Fibroblast of lung (primary cell): ENCODE measurements around the gene ZCCHC17. TPM values are rescaled to one million over a fixed set of nuclear protein-coding genes. Genes with fewer than 3 reads are reported as not detected.
A peak's percentile ranks its signal among the peaks of the same experiment; 100 is the strongest.

ENCODE experiments used
- DNase-seq, 2 donors: peaks; one replicate each; pipeline versions ENCODE4 v3.0.0 to v3.0.0-alpha.2; 2010; ENCODE audit warnings: low read depth in 2 of 2
- H2AFZ ChIP-seq: 2 replicates; pipeline ENCODE4 v1.5.1; 2012; ENCODE audit warnings: low read length, control low read depth, inconsistent platforms
- H3K27ac ChIP-seq: 2 replicates; pipeline ENCODE4 v1.5.1; 2011; ENCODE audit warnings: low read length, control low read depth; ENCODE audit not compliant: insufficient read depth
- H3K27me3 ChIP-seq: 2 replicates; pipeline ENCODE4 v1.5.1; 2011; ENCODE audit warnings: mild to moderate bottlenecking, low read length; ENCODE audit not compliant: control insufficient read depth, insufficient read depth
- H3K36me3 ChIP-seq: 2 replicates; pipeline ENCODE4 v1.5.1; 2011; ENCODE audit warnings: low read length; ENCODE audit not compliant: control insufficient read depth, insufficient read depth
- H3K4me1 ChIP-seq: 2 replicates; pipeline ENCODE4 v1.5.1; 2011; ENCODE audit warnings: low read length; ENCODE audit not compliant: control insufficient read depth, insufficient read depth; ENCODE audit errors: extremely low read depth
- H3K4me2 ChIP-seq: 2 replicates; pipeline ENCODE4 v1.5.1; 2011; ENCODE audit warnings: low read length, control low read depth; ENCODE audit not compliant: insufficient read depth; ENCODE audit errors: extremely low read depth
- H3K4me3 ChIP-seq, 4 experiments: fragments of 200-600 bp in 1 of 4; sonication (generic) in 1 of 4; replicated peaks in 1 of 4; 2 replicates each; pipeline ENCODE4 v1.5.1; 2011 to 2016; ENCODE audit warnings: low read length in 4 of 4, low read depth in 3 of 4, mild to moderate bottlenecking in 3 of 4, control low read depth in 2 of 4, inconsistent platforms in 1 of 4, mixed read lengths in 1 of 4; ENCODE audit not compliant: insufficient read depth in 1 of 4; ENCODE audit errors: control extremely low read depth in 1 of 4
- H3K79me2 ChIP-seq: 2 replicates; pipeline ENCODE4 v1.5.1; 2012; ENCODE audit warnings: mild to moderate bottlenecking, low read length, inconsistent platforms; ENCODE audit not compliant: control insufficient read depth, insufficient read depth
- H3K9ac ChIP-seq: 2 replicates; pipeline ENCODE4 v1.5.1; 2011; ENCODE audit warnings: mild to moderate bottlenecking, low read length, control low read depth; ENCODE audit not compliant: insufficient read depth
- H3K9me3 ChIP-seq: 2 replicates; pipeline ENCODE4 v1.5.1; 2012; ENCODE audit warnings: low read depth, low read length; ENCODE audit not compliant: control insufficient read depth, insufficient read depth
- H4K20me1 ChIP-seq: 2 replicates; pipeline ENCODE4 v1.5.1; 2011; ENCODE audit warnings: low read length; ENCODE audit not compliant: control insufficient read depth, insufficient read depth; ENCODE audit errors: extremely low read depth
- EZH2 ChIP-seq: IDR thresholded peaks from 2 replicates; pipeline ENCODE4 v1.5.1; 2012; ENCODE audit warnings: low read length, control low read depth, mild to moderate bottlenecking; ENCODE audit errors: missing control alignments
- polyA plus RNA-seq, 2 donors: library from polyadenylated mRNA; depleted of rRNA in 1 of 2; stranded (reverse) in 1 of 2; unstranded in 1 of 2; fragments of >200 nt; gene quantifications; 2 replicates each; pipeline ENCODE4 v1.2.1, GENCODE V29; 2011 to 2012; ENCODE audit warnings: missing spikeins in 1 of 2
- total RNA-seq: library from RNA; depleted of rRNA; stranded (reverse); fragments of >200 nt; gene quantifications from 2 replicates; pipeline ENCODE4 v1.2.1, GENCODE V29; 2014
- TF ChIP-seq, protein P1 (sequence below), 2 donors: IDR thresholded peaks in 1 of 2; conservative IDR thresholded peaks in 1 of 2; 1 replicate in 1 of 2; 2 replicates in 1 of 2; pipeline ENCODE4 v1.5.1; 2011 to 2012; ENCODE audit warnings: low read length in 2 of 2, control low read depth in 1 of 2, inconsistent platforms in 1 of 2, low read depth in 1 of 2, mild to moderate bottlenecking in 1 of 2

ZCCHC17 gene
- total and polyA plus RNA-seq, 2 donors (not counting 1 experiment from before 2014, with no cell fraction given) = 34.0 to 62.3 TPM

DNA sequence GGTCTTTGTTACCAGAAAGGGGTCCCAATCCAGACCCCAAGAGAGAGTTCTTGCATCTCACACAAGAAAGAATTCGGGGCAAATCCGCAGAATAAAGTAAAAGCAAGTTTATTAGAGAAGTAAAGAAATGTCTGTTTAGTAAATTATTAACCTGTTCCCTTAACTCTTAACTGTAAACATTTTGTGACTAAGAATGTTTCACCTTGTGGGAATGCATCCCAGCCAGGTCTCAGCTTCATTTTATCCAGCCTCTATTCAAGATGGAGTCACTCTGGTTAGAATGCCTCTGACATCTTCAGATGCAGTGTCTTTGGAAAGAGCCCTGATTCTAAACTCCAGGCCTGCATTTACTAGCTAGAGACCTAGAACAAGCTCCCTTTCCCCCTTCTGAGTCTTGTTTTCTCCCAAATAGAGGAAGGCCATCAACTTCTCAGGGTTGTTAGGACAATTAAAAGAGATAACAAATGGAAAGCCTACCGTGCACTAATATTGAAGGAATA lies 80.6 kb downstream of the ZCCHC17 start:
- no peaks in the 10 kb centered on the region for H3K9me3 ChIP-seq
- peaks cover 43% of the 10 kb centered on the region for H3K4me1 ChIP-seq
- H2AFZ ChIP-seq = no peak overlapping the region
- no peak overlapping the region for H3K4me3 ChIP-seq
- H3K27ac ChIP-seq = peak overlapping the region; percentile 47
- H3K4me2 ChIP-seq = no peak overlapping the region
- no peak for TF ChIP-seq EZH2
- TF ChIP-seq, protein P1, sequence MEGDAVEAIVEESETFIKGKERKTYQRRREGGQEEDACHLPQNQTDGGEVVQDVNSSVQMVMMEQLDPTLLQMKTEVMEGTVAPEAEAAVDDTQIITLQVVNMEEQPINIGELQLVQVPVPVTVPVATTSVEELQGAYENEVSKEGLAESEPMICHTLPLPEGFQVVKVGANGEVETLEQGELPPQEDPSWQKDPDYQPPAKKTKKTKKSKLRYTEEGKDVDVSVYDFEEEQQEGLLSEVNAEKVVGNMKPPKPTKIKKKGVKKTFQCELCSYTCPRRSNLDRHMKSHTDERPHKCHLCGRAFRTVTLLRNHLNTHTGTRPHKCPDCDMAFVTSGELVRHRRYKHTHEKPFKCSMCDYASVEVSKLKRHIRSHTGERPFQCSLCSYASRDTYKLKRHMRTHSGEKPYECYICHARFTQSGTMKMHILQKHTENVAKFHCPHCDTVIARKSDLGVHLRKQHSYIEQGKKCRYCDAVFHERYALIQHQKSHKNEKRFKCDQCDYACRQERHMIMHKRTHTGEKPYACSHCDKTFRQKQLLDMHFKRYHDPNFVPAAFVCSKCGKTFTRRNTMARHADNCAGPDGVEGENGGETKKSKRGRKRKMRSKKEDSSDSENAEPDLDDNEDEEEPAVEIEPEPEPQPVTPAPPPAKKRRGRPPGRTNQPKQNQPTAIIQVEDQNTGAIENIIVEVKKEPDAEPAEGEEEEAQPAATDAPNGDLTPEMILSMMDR (conservative IDR thresholded peaks at IDR 0.05 in 1 of 2, IDR thresholded peaks at IDR 0.05 in 1 of 2; ENCODE audit: low read depth in 1 of 2, low read length in 2 of 2) = no peak
- no peaks in the 10 kb centered on the region for H4K20me1 ChIP-seq
- no peaks in the 10 kb centered on the region for H3K27me3 ChIP-seq
- H3K36me3 ChIP-seq = no peaks in the 10 kb centered on the region
- H3K79me2 ChIP-seq = no peaks in the 10 kb centered on the region
- H3K9ac ChIP-seq = no peak overlapping the region
- no peak for DNase-seq

DNA sequence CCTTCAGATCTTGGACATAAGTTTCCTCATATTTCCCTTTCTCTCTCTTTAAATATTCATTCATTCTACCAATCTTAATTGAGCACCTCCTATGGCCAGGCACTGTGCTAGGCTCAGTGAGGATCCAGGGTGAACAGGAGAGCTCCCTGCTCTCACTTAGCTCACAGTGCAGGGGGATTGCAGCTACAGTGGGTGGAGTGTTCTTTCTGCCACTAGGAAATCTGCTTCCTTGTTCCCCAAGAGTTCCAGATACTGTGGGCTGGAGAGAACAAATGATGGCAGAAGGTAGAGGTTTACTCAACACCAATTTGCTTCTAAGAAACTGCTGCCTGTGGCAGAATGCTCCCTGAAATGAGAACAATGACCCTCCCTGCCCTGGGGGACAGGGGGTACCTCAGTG lies 81.2 kb downstream of the ZCCHC17 start:
- no peak for DNase-seq
- Histone ChIP-seq H3K36me3 (no peaks in the 10 kb centered on the region), H3K4me3 (no peak overlapping the region), H3K4me1 (peaks cover 38% of the 10 kb centered on the region), H3K9me3 (no peaks in the 10 kb centered on the region), H3K79me2 (no peaks in the 10 kb centered on the region), H3K4me2 (no peak overlapping the region), H3K27me3 (no peaks in the 10 kb centered on the region), H3K27ac (no peak overlapping the region), H2AFZ (no peak overlapping the region), H4K20me1 (no peaks in the 10 kb centered on the region), H3K9ac (no peak overlapping the region)
- TF ChIP-seq, protein P1 (conservative IDR thresholded peaks at IDR 0.05 in 1 of 2, IDR thresholded peaks at IDR 0.05 in 1 of 2; ENCODE audit: low read depth in 1 of 2, low read length in 2 of 2) = no peak
- TF ChIP-seq EZH2 = no peak

DNA sequence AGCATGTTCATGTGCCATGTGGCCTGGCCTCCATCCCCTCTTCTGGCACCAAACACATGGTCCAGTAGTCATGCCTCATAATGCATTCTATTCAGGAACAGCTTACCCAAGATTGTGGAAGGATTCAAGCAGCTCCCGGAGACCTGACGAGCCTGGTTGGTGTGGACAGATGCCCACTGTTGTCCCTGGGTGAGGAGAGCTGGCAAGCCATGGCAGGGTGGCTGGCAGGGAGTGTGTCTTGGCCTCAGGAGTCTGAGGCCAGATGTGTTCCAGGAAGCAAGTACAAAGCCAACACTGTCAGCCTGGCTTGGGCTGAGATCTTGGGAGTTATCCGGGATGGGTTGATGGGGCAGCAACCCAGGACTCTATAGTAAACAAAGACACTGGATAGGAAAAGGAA lies 83.3 kb downstream of the ZCCHC17 start:
- no peak for DNase-seq
- Histone ChIP-seq H2AFZ (no peak overlapping the region), H3K4me1 (peaks cover 25% of the 10 kb centered on the region), H3K9ac (no peak overlapping the region), H3K27me3 (no peaks in the 10 kb centered on the region), H3K79me2 (no peaks in the 10 kb centered on the region), H3K27ac (no peak overlapping the region), H3K4me2 (no peak overlapping the region), H4K20me1 (no peaks in the 10 kb centered on the region), H3K9me3 (no peaks in the 10 kb centered on the region), H3K4me3 (no peak overlapping the region), H3K36me3 (no peaks in the 10 kb centered on the region)
- TF ChIP-seq EZH2 = no peak
